ENCODE results near the gene KLF17. TPM values are rescaled to one million over a fixed set of nuclear protein-coding genes. Genes with fewer than 3 reads are reported as not detected.

KLF17 gene
- total and polyA plus RNA-seq, 2 experiments from 2014 or later, result not detected

DNA sequence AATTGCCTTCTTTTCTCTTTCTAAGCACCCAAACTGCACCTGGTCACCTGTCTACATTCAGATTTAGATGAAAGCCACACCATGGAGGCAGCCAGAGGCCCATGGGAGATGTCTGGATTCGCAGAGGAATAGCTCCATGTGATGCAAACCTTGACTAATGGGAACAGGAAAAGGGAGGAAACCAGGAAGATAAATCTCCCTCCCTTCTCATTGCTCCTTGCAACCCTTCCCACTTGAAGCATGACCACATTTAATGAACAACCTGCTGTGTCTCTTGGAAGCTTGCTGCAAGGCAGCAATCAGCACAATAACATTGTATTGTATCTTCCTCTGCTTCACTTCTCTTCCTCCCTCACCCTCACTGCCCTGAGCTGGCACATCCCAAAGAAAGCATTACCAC, 42.6 kb upstream of the KLF17 start:
- no peak overlapping the region for H3K27ac ChIP-seq
- H3K36me3 ChIP-seq, result no peaks in the 10 kb centered on the region
- H3K9me3 ChIP-seq (ENCODE audit: low read depth), result no peaks in the 10 kb centered on the region
- no peaks in the 10 kb centered on the region for H3K27me3 ChIP-seq
- peaks cover 9% of the 10 kb centered on the region for H3K4me1 ChIP-seq (ENCODE audit: low read depth)
- no peak overlapping the region for H3K4me3 ChIP-seq
- TF ChIP-seq, protein P1, sequence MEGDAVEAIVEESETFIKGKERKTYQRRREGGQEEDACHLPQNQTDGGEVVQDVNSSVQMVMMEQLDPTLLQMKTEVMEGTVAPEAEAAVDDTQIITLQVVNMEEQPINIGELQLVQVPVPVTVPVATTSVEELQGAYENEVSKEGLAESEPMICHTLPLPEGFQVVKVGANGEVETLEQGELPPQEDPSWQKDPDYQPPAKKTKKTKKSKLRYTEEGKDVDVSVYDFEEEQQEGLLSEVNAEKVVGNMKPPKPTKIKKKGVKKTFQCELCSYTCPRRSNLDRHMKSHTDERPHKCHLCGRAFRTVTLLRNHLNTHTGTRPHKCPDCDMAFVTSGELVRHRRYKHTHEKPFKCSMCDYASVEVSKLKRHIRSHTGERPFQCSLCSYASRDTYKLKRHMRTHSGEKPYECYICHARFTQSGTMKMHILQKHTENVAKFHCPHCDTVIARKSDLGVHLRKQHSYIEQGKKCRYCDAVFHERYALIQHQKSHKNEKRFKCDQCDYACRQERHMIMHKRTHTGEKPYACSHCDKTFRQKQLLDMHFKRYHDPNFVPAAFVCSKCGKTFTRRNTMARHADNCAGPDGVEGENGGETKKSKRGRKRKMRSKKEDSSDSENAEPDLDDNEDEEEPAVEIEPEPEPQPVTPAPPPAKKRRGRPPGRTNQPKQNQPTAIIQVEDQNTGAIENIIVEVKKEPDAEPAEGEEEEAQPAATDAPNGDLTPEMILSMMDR (IDR thresholded peaks at IDR 0.05; ENCODE audit: low read depth, low read length), result no peak
- peak in 1 of 2 donors; percentile 73 for DNase-seq (ENCODE audit: low read depth in 1 of 2, low spot score in 1 of 2)

DNA sequence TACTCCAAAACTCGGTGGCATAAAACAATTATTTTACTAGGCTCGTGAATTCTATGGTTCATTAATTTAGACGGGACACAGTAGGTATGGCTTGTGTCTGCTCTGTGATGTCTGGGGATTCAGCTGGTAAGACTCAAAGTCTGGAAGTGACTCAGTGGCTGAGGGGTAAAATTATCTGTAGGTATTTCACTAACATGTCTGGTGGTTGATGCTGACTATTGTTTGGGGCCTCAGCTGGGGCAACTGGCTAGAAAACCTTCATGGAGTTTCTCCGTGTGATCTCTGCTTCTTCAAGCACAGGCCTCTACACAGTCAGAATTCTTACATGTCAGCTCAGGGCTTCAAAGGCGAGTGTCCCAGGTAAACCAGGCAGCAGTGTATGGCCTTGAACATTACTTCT, 41.2 kb upstream of the KLF17 start:
- Histone ChIP-seq H3K27ac (no peak overlapping the region), H3K36me3 (no peaks in the 10 kb centered on the region), H3K27me3 (no peaks in the 10 kb centered on the region), H3K9me3 (ENCODE audit: low read depth) (no peaks in the 10 kb centered on the region), H3K4me1 (ENCODE audit: low read depth) (peaks cover 9% of the 10 kb centered on the region), H3K4me3 (no peak overlapping the region)
- peak in 1 of 2 donors; percentile 27 for DNase-seq (ENCODE audit: low read depth in 1 of 2, low spot score in 1 of 2)
- TF ChIP-seq, protein P1 (IDR thresholded peaks at IDR 0.05; ENCODE audit: low read depth, low read length), result no peak

DNA sequence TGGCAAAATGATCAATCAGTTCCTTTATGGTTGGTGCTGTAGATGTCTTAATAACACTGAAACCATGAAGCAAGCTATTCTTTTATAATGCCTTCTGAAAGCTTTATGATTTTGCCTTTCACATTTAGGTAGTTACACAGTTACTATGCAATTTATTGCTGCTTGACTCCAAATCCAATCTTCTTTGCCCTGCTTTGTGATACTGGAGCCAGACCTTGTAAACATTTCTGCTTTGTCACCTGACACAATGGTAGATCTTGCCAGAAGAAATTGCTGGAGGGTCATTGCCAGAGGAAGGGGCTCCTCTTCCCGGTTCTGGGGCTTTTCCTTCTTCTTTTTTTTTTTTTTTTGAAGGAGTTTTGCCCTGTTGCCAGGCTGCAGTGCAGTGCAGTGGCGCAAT, 40.5 kb upstream of the KLF17 start:
- no peak for DNase-seq (ENCODE audit: low read depth in 1 of 2, low spot score in 1 of 2)
- TF ChIP-seq, protein P1 (IDR thresholded peaks at IDR 0.05; ENCODE audit: low read depth, low read length), result no peak
- H3K4me3 ChIP-seq, result no peak overlapping the region
- H3K9me3 ChIP-seq (ENCODE audit: low read depth), result no peaks in the 10 kb centered on the region
- peaks cover 9% of the 10 kb centered on the region for H3K4me1 ChIP-seq (ENCODE audit: low read depth)
- H3K27ac ChIP-seq, result no peak overlapping the region
- no peaks in the 10 kb centered on the region for H3K27me3 ChIP-seq
- no peaks in the 10 kb centered on the region for H3K36me3 ChIP-seq

DNA sequence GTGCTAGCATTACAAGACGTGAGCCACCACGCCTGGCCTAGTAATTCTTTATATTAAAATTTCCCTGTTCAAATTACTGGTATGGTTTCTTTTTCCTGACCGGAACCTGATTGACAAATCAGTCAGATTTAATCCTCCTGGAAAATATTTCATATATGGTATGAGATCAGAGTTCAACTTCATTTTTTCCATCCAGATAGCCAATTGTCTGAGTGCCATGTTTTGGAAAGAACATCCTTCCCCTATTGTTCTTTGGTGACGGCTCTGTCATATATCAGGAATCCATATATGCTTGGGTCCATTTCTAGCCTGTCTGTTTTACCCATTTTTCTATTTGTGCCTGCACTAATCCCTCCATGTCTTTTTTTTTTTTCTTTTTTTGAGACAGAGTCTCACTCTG, 39.1 kb upstream of the KLF17 start:
- TF ChIP-seq, protein P1 (IDR thresholded peaks at IDR 0.05; ENCODE audit: low read depth, low read length), result no peak
- Histone ChIP-seq H3K4me1 (ENCODE audit: low read depth) (peaks cover 9% of the 10 kb centered on the region), H3K4me3 (no peak overlapping the region), H3K36me3 (no peaks in the 10 kb centered on the region), H3K27ac (no peak overlapping the region), H3K9me3 (ENCODE audit: low read depth) (no peaks in the 10 kb centered on the region), H3K27me3 (no peaks in the 10 kb centered on the region)
- DNase-seq (ENCODE audit: low read depth in 1 of 2, low spot score in 1 of 2), result no peak

DNA sequence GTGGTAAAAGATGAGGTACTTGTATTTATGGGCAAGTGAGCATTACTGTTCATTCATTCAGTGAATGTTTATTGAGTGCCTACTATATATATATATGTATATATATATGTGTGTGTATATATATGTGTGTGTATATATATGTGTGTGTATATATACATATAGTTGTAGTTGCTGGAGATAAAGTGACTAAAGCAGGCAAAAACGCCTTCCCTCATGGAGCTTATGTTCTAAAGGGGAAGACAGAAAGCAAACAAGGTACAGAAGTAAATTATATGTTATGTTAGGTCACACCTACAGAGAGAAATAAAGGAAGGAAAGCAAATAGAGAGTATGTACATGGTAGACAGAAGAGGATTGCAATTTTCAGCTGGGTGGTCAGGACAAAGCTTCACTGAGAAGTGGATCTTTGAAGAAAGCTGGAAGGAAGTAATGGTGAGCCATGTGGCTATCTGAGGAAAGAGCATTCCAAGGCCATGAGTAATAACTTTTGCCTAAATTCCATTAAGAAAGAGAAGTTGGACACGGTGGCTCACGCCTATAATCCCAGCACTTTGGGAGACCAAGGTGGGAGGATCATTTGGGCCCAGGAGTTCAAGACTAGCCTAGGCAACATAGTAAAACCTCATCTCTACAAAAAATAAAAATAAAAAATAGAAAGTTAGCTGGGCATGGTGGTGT, 33.5 kb upstream of the KLF17 start:
- Histone ChIP-seq H3K4me1 (ENCODE audit: low read depth) (peaks cover 20% of the 10 kb centered on the region), H3K27ac (no peak overlapping the region), H3K36me3 (no peaks in the 10 kb centered on the region), H3K27me3 (no peaks in the 10 kb centered on the region), H3K9me3 (ENCODE audit: low read depth) (no peaks in the 10 kb centered on the region), H3K4me3 (no peak overlapping the region)
- TF ChIP-seq, protein P1 (IDR thresholded peaks at IDR 0.05; ENCODE audit: low read depth, low read length), result no peak
- peak in 1 of 2 donors; percentile 90 for DNase-seq (ENCODE audit: low read depth in 1 of 2, low spot score in 1 of 2)

Measured in cardiac muscle cell (in vitro differentiated cells and primary cell).